GM10266 (cell line): ENCODE measurements around the gene APRT.

Source experiments
- DNase-seq: peaks from one replicate; pipeline ENCODE4 v3.0.0; 2012; ENCODE audit errors: extremely low spot score
- TF ChIP-seq, protein P1 (sequence below): IDR thresholded peaks from 2 replicates; pipeline ENCODE4 v1.5.1; 2012; ENCODE audit warnings: mild to moderate bottlenecking, low read depth; ENCODE audit not compliant: control insufficient read depth, insufficient read depth; ENCODE audit errors: missing control alignments

APRT gene, protein sequence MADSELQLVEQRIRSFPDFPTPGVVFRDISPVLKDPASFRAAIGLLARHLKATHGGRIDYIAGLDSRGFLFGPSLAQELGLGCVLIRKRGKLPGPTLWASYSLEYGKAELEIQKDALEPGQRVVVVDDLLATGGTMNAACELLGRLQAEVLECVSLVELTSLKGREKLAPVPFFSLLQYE

DNA sequence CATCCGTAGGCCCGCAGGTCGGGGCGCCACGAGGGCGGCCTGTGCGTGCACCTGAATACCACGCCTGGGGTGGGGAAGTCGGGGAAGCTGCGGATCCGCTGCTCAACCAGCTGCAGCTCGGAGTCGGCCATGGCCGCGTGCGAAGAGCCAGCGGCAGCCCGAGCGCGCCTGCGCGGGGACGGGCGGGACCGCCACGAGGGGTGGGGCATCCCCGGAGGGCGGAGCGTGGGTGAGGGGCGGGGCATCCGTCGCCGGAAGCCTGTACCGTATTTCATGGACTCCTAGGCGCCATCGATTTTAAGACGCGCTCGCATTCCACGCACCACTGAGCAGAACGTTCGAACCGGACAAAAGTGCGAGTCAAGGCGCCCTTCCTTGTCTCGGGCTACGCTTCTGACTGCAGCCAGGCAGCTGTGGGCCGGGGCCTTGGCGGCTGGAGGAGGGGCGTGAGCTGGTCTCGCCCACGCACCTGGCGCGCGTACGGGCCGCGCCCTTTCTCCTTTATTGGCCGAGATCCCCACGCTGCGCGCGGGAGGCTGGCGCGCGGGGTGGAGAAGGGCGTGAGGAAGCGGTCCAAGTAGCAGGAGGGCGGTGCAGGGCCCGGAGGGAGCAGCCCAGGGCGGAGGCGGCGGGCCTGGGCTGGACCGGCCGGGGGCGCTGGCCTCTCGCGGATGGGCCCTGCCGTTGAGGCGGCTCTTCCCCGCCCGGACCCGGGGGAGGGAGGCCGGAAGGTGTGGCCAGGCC lies at the start of gene APRT:
APRT (minus strand) TSS at position 160 of the 744 bp plus-strand sequence; CDS start at position 131, 29 bp downstream.
- TF ChIP-seq, protein P1, sequence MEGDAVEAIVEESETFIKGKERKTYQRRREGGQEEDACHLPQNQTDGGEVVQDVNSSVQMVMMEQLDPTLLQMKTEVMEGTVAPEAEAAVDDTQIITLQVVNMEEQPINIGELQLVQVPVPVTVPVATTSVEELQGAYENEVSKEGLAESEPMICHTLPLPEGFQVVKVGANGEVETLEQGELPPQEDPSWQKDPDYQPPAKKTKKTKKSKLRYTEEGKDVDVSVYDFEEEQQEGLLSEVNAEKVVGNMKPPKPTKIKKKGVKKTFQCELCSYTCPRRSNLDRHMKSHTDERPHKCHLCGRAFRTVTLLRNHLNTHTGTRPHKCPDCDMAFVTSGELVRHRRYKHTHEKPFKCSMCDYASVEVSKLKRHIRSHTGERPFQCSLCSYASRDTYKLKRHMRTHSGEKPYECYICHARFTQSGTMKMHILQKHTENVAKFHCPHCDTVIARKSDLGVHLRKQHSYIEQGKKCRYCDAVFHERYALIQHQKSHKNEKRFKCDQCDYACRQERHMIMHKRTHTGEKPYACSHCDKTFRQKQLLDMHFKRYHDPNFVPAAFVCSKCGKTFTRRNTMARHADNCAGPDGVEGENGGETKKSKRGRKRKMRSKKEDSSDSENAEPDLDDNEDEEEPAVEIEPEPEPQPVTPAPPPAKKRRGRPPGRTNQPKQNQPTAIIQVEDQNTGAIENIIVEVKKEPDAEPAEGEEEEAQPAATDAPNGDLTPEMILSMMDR = peak; percentile 62
- peak; percentile 99 for DNase-seq

DNA sequence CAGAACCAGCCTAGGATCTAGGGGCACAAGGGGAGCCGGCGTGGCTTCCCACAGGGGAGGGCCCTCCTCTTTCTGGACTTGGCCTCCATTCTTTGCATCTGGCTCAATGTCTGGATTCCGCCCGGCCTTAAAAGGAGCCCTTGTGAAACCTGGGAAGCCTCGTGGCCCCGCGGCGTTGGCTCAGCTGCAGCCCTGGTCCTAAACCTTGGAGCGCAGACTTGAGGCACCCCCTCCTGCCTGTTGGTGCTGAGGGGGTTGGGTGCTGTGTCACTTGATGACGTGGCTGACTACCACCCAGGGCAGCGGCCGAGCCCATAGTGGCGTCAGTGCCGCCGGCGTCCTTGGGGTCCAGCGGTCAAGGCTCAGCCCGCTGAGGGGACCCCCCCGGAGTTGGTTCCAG lies 49.6 kb upstream of the APRT start:
- DNase-seq = no peak
- TF ChIP-seq, protein P1 = no peak

DNA sequence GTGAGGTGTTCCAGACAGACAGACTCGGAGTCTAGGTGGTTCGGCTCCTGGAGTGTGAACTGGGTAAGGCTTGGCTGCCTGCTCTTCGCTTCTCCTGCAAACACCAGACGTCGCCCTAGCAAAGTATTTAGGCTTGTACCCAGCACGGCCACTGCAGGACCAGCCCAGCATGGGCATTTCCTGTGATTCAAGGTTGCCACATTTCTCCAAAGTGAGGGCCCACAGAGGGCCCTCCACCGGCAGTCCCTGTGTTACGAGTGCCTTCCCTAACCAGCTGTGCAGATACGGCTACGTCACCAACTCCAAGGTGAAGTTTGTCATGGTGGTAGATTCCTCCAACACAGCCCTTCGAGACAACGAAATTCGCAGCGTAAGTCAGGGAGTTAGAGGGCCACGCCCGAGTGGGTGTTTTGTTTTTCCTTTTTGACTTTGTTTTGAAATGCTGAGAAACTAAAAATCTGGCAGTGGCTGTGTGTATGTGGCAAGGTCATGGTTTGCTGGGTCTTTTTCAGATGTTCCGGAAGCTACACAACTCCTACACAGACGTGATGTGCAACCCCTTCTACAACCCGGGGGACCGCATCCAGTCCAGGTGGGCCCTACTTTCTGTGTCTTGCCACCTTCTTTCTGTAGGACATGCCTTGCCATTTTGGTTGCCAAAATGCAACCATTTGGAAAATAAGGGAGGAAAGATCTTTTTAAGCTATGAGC lies 47.8 kb upstream of the APRT start:
- TF ChIP-seq, protein P1 = no peak
- DNase-seq = no peak

DNA sequence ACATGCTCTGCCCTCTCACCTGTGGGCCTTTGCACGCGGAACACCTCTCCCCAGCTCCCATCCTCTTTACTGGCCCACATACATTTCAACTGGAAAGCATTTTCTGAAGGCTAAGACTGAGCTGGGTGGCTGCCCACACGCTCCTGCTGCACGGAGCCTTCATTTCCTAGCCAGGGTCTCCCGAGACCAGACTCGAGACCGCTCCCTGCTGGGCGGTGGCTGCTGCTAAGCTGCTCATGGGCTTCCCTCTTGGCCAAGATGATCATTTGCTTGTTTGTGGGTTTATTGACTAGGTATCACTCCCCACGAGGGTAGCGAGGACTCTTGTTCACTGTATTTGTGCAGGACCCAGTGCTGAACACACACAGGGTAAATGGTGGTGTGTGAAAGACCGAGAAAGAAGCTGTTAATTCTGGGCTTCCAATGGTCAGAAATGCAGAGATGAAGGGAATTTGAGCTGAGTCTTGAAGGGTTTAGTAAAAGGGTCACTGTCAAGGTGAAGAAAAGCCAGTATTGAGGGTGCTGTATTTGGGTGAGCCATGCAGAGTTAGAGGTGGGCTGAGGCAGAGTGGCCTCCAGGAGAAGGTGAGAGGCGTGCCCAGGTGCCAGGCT lies 46.1 kb upstream of the APRT start:
- peak; percentile 91 for DNase-seq
- TF ChIP-seq, protein P1 = peak; percentile 87

DNA sequence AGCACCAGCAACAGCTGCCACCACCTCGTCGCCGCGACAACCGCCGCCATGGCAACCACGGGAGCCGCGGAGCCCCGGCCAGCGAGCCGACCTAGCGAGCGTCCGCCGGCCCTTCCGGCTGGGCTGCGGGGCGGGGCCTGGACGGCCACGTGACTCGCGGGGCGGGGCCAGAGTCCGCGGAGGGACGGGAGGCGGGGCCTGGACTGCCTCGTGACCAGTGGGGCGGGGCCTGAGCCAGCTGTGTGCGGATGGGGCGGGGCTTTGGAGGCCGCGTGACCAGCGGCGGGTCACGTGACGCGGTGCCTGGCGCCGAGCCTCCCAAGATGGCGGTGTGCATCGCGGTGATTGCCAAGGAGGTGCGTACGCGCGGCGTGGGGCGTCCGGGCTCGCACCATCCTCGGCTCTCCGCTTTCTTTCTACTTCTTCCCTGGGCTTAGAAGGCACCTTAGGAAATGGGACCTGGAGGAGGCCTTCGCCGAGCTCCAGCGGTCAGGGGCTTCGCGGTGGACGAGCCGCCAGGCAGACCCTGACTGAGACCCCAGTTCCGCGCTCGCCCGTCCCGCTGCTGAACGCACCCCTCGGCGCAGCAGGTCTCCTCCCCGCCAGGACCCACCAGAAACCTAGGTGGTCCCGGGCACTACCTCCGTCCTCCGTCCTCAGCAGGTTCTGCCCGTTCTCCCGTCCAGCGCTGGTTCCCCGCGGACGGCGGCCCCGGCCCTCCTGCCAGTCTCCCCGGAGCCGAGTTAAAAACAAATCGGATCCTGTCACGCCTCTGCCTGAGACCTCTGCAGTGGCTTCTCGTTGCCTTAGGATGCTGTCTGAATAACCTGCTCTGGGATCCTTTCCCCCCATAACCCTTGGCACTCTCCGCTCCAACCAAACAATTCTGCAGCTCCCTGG lies 45.4 kb upstream of the APRT start, which contains the start of the genes GALNS and TRAPPC2L:
GALNS (minus strand) TSS at position 120 of the 900 bp plus-strand sequence; CDS start at position 50, 70 bp downstream.
TRAPPC2L (plus strand) TSS at position 300 of the 900 bp plus-strand sequence; CDS start at position 324, 24 bp downstream.
- TF ChIP-seq, protein P1 = no peak
- DNase-seq = peak; percentile 100

DNA sequence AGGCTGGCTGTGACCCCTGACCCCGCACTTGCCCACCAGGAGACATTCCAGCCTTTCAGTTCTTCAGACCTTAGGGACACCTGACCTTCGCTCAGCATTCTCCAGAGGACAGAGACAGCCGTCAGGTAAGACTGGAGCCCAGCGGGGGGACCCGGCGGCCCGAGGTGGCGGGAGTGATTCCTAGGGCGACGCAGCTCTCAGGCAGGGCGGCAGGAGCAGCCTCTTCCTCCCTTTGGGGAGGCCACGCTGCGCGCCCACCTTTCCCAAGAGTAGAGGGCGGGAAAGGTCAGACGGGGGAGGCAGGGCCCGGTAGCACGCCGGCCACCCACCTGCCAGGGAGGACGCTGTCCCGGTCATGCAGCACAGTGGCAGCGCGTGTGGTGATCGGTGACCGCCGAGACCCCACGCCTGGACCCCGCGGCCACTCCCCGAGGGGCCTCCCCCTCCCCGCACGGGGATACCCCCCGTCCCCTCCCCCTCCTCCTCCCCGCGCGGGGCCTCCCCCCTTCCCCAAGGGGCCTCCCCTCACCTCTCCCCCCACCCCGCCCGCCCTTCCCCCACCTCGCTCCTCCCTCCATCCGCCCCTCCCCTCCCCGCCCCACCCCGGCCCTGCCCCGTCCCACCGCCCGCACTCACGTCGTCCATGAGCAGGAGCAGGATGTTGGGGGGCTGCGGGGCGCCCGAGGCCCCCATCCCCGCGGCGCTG lies 44.5 kb upstream of the APRT start:
- no peak for DNase-seq
- TF ChIP-seq, protein P1 = no peak
